A549 (cell line): ENCODE results near the gene LRP5. TPM values are rescaled to one million over a fixed set of nuclear protein-coding genes. Genes with fewer than 3 reads are reported as not detected.

Experiments used
- ATAC-seq, 2 experiments: fragments of 200-7000 bp in 1 of 2; fragments of >200 bp in 1 of 2; cut with Nextera tagmentation in 1 of 2; cut with Tn5 transposase in 1 of 2; 3 replicates each; pipeline versions ENCODE4 v1.8.0 to v1.9.1; 2018 to 2020; ENCODE audit warnings: mild to moderate bottlenecking in 1 of 2, moderate library complexity in 1 of 2
- CTCF ChIA-PET: fragments of 300-600 bp; sonication (Branson Sonifier 250); formaldehyde crosslinking; extraction: SDS; loops from one replicate; lab custom pipeline; 2021; ENCODE audit warnings: antibody characterized with exemption, inconsistent platforms; lab: Yijun Ruan, JAX
- POLR2A ChIA-PET: fragments of 350-600 bp; formaldehyde crosslinking; extraction: SDS; loops from one replicate; lab custom pipeline; 2021; ENCODE audit warnings: antibody characterized with exemption, inconsistent platforms; lab: Yijun Ruan, JAX
- DNase-seq, 2 experiments: peaks; one replicate each; pipeline versions ENCODE4 v3.0.0 to v3.0.0-alpha.2; 2011 to 2016; ENCODE audit warnings: low read depth in 1 of 2, low spot score in 1 of 2
- FAIRE-seq: peaks from 2 replicates; lab custom pipeline; 2011; peaks lifted over from hg19 to GRCh38; lab: Jason Lieb, UNC
- H3K27ac ChIP-seq, 2 experiments: fragments of >200 bp; sonication (Bioruptor Twin); formaldehyde crosslinking; 3 replicates each; pipeline ENCODE4 v1.5.1; 2016 to 2017
- H3K4me1 ChIP-seq: fragments of >200 bp; sonication (Bioruptor Twin); formaldehyde crosslinking; 3 replicates; pipeline ENCODE4 v1.6.1; 2016
- H3K4me2 ChIP-seq: fragments of >200 bp; sonication (Bioruptor Twin); formaldehyde crosslinking; 3 replicates; pipeline ENCODE4 v1.6.1; 2016
- H3K4me3 ChIP-seq: fragments of >200 bp; sonication (Bioruptor Twin); formaldehyde crosslinking; 3 replicates; pipeline ENCODE4 v1.5.1; 2016
- H3K9me3 ChIP-seq: fragments of >200 bp; sonication (Bioruptor Twin); formaldehyde crosslinking; 3 replicates; pipeline ENCODE4 v1.6.1; 2016
- ATOH8 ChIP-seq: fragments of 250-450 bp; sonication (Bioruptor Pico); IDR thresholded peaks from 2 replicates; pipeline ENCODE4 v1.5.0; 2020; ENCODE audit warnings: low read depth, mild to moderate bottlenecking, moderate library complexity
- BCL3 ChIP-seq: fragments of >200 bp; sonication (Bioruptor Twin); formaldehyde crosslinking; IDR thresholded peaks from 3 replicates; pipeline ENCODE4 v1.6.1; 2016
- BHLHE40 ChIP-seq: IDR thresholded peaks from 2 replicates; pipeline ENCODE4 v1.6.1; 2012; ENCODE audit warnings: low read depth, low read length, inconsistent platforms
- CBX2 ChIP-seq: fragments of 200-600 bp; sonication (generic); IDR thresholded peaks from 2 replicates; pipeline ENCODE4 v1.6.1; 2016; ENCODE audit warnings: low read depth, mild to moderate bottlenecking, borderline replicate concordance
- CTCF ChIP-seq: fragments of >200 bp; sonication (Bioruptor Twin); formaldehyde crosslinking; IDR thresholded peaks from 3 replicates; pipeline ENCODE4 v1.5.1; 2016
- EHMT2 ChIP-seq: fragments of 200-600 bp; sonication (generic); IDR thresholded peaks from 2 replicates; pipeline ENCODE4 v1.6.1; 2016; ENCODE audit warnings: antibody characterized with exemption, low read depth, mild to moderate bottlenecking, moderate library complexity
- ESRRA ChIP-seq: fragments of 150-350 bp; IDR thresholded peaks from 2 replicates; pipeline ENCODE4 v1.6.1; 2014; ENCODE audit warnings: mild to moderate bottlenecking, low read length, borderline replicate concordance
- FOSB ChIP-seq: fragments of 250-450 bp; sonication (Bioruptor Pico); IDR thresholded peaks from 2 replicates; pipeline ENCODE4 v1.5.0; 2020; ENCODE audit warnings: mild to moderate bottlenecking, moderate library complexity
- HOXA7 ChIP-seq: fragments of 250-450 bp; sonication (Bioruptor Pico); IDR thresholded peaks from 2 replicates; pipeline ENCODE4 v1.5.0; 2020; ENCODE audit warnings: mild to moderate bottlenecking, moderate library complexity
- HOXB5 ChIP-seq: fragments of 250-450 bp; sonication (Bioruptor Pico); IDR thresholded peaks from 2 replicates; pipeline ENCODE4 v1.5.0; 2020; ENCODE audit warnings: mild to moderate bottlenecking, moderate library complexity
- JUNB ChIP-seq: fragments of >200 bp; sonication (Bioruptor Twin); formaldehyde crosslinking; IDR thresholded peaks from 2 replicates; pipeline ENCODE4 v1.6.1; 2016
- MAFK ChIP-seq: fragments of 450-650 bp; IDR thresholded peaks from 2 replicates; pipeline ENCODE4 v1.6.1; 2014; ENCODE audit not compliant: partially characterized antibody
- MAX ChIP-seq: IDR thresholded peaks from 2 replicates; pipeline ENCODE4 v1.6.1; 2012
- MAZ ChIP-seq: fragments of 150-350 bp; IDR thresholded peaks from 2 replicates; pipeline ENCODE4 v1.6.1; 2014; ENCODE audit warnings: antibody characterized with exemption, low read depth, low read length, borderline replicate concordance
- NR3C1 ChIP-seq: fragments of >200 bp; sonication (Bioruptor Twin); formaldehyde crosslinking; IDR thresholded peaks from 3 replicates; pipeline ENCODE4 v1.6.1; 2017
- RARB ChIP-seq: fragments of 250-450 bp; sonication (Bioruptor Pico); IDR thresholded peaks from 2 replicates; pipeline ENCODE4 v1.8.0; 2021; ENCODE audit warnings: mild to moderate bottlenecking, moderate library complexity
- RFX5 ChIP-seq: fragments of 450-650 bp; IDR thresholded peaks from 2 replicates; pipeline ENCODE4 v1.7.1; 2014; ENCODE audit warnings: antibody characterized with exemption, mild to moderate bottlenecking, moderate library complexity
- TFCP2L1 ChIP-seq: fragments of 250-450 bp; sonication (Bioruptor Pico); IDR thresholded peaks from 2 replicates; pipeline ENCODE4 v1.5.0; 2021; ENCODE audit warnings: mild to moderate bottlenecking
- TP53 ChIP-seq: fragments of 250-450 bp; sonication (Bioruptor Pico); IDR thresholded peaks from 2 replicates; pipeline ENCODE4 v1.5.0; 2021; ENCODE audit warnings: mild to moderate bottlenecking, moderate library complexity
- ZNF302 ChIP-seq: fragments of 250-450 bp; sonication (Bioruptor Pico); IDR thresholded peaks from 2 replicates; pipeline ENCODE4 v1.9.0; 2021; ENCODE audit warnings: inconsistent platforms, mild to moderate bottlenecking, moderate library complexity
- ZSCAN20 ChIP-seq: fragments of 250-450 bp; sonication (Bioruptor Pico); IDR thresholded peaks from 2 replicates; pipeline ENCODE4 v1.8.0; 2022; ENCODE audit warnings: mild to moderate bottlenecking, moderate library complexity
- WGBS: methylation state at CpG from one replicate; pipeline ENCODE4 v1.1.6; 2017; ENCODE audit errors: missing lambda C conversion rate; 5-methylcytosine and 5-hydroxymethylcytosine counted together
- polyA plus RNA-seq, 4 experiments: library from polyadenylated mRNA; depleted of rRNA in 3 of 4; stranded (reverse); fragments of >200 nt; fragmentation: RNase III in 1 of 4; extraction: RNeasy Plus Mini Kit Qiagen cat#74134 plus additional on column Dnase treatment in 1 of 4; gene quantifications; 2 replicates in 3 of 4; 3 replicates in 1 of 4; pipeline ENCODE4 v1.2.3, GENCODE V29; 2011 to 2017

Gene LRP5
- polyA plus RNA-seq, 2 of the 4 experiments (the other 2 are of a cell fraction), result 10.9 to 32.3 TPM

GRCh38 chr11:68449951-68450350, 137.6 kb downstream of the LRP5 start:
- POLR2A ChIA-PET, result interaction anchor here (1.2 kb wide), 1 partner anchor 10 kb away, joined by 9 read pairs; no protein-coding TSS in a partner anchor
- ATAC-seq (no peak), FAIRE-seq (no peak), DNase-seq (no peak)
- Histone ChIP-seq H3K27ac (no peak overlapping the region), H3K4me1 (no peaks in the 10 kb centered on the region), H3K4me3 (no peak overlapping the region), H3K9me3 (no peaks in the 10 kb centered on the region), H3K4me2 (no peak overlapping the region)
- CTCF ChIA-PET, result interaction anchor here (0.8 to 1.7 kb wide), 4 partner anchors 9 to 240 kb away, joined by 3 to 5 read pairs (median 4); no protein-coding TSS in a partner anchor
- 94% methylated on average over 8 of the region's 11 CpGs for whole genome bisulfite sequencing
- TF ChIP-seq FOSB (CRISPR knock-in tag) (no peak), CTCF (no peak)

GRCh38 chr11:68450711-68451110, 138.3 kb downstream of the LRP5 start:
- no peak overlapping the region for H3K4me3 ChIP-seq
- WGBS, result 95% methylated on average over 8 of the region's 8 CpGs
- no peaks in the 10 kb centered on the region for H3K4me1 ChIP-seq
- no peak for DNase-seq
- ChIA-PET POLR2A (interaction anchor here (1.2 kb wide), 1 partner anchor 9 kb away, joined by 9 read pairs; no protein-coding TSS in a partner anchor), CTCF (interaction anchor here (0.7 to 1.2 kb wide), 2 partner anchors 10 to 193 kb away, joined by 3 to 4 read pairs; no protein-coding TSS in a partner anchor)
- FAIRE-seq, result no peak
- no peak overlapping the region for H3K27ac ChIP-seq
- no peak overlapping the region for H3K4me2 ChIP-seq
- no peaks in the 10 kb centered on the region for H3K9me3 ChIP-seq
- no peak for ATAC-seq
- TF ChIP-seq ZNF302, result no peak

GRCh38 chr11:68454767-68455166, 142.4 kb downstream of the LRP5 start:
- Histone ChIP-seq H3K9me3 (no peaks in the 10 kb centered on the region), H3K27ac (no peak overlapping the region)
- 87% methylated on average over 8 of the region's 8 CpGs for WGBS
- TF ChIP-seq BCL3 (no peak), TFCP2L1 (no peak), ZSCAN20 (CRISPR knock-in tag) (no peak), TP53 (no peak), FOSB (CRISPR knock-in tag) (no peak), HOXA7 (CRISPR knock-in tag) (no peak), BHLHE40 (no peak), ATOH8 (no peak), CBX2 (no peak), EHMT2 (no peak), RARB (no peak), JUNB (no peak), CTCF (no peak), ESRRA (no peak), HOXB5 (CRISPR knock-in tag) (no peak), NR3C1 (no peak), MAZ (no peak), RFX5 (no peak), MAFK (no peak), MAX (no peak)
- TF ChIP-seq, all 56 proteins: peak for 0
- no peak; a peak in 1 of 6 replicates for ATAC-seq
- DNase-seq, result no peak
- no peak for FAIRE-seq
- POLR2A ChIA-PET, result no interaction called here
- CTCF ChIA-PET, result interaction anchor here (0.7 kb wide), 1 partner anchor 198 kb away, joined by 3 read pairs; no protein-coding TSS in a partner anchor
- no peak overlapping the region for H3K4me3 ChIP-seq
- H3K4me1 ChIP-seq, result no peaks in the 10 kb centered on the region; the same call in 2 of the 3 replicates
- no peak overlapping the region for H3K4me2 ChIP-seq
